GM18867 (cell line): ENCODE measurements around the gene FNDC11.

Source experiments
- ATAC-seq: cut with Tn5 transposase; IDR thresholded peaks from one replicate; pipeline ENCODE4 v1.9.1; 2021; ENCODE audit warnings: mild to moderate bottlenecking, moderate library complexity; ENCODE audit not compliant: unreplicated experiment

FNDC11 gene

GRCh38 chr20:63525185-63525584 lies 28.8 kb upstream of the FNDC11 start:
- no peak for ATAC-seq

GRCh38 chr20:63525971-63526370 lies 28.0 kb upstream of the FNDC11 start:
- no peak for ATAC-seq

GRCh38 chr20:63527184-63527583 lies 26.8 kb upstream of the FNDC11 start:
- ATAC-seq = no peak

DNA sequence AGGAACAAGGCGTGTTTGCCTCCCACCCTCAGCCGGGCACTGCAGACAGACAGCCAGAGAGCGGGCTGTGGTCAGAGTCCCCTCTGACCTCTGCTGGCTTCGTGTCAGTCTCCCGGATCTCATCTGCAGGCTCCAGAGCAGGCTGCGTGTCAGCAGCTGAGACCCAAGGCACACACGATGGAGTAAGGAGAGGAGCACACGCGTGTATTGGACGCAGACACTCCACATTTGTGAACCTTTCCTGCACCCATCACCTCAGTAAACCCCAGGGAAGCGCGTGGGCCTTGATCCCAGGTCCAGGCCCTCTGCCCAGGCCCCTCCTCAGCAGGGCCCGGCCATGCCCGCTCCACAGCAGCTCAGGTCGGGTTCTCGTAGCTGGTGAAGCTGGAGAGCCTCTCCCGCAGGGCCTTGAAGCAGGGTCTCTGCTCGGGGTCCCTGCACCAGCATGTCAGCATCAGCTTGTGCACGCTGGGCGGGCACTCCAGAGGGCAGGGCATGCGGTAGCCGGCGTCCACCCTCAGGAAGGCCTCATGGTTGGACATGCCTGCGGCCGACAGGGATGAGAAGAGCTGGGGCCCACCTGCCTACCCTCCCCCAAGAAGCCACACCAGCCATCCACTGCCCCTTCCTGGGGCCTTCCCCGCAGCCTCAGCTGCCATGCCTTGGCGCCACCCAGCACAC lies 24.6 kb upstream of the FNDC11 start:
- no peak for ATAC-seq

DNA sequence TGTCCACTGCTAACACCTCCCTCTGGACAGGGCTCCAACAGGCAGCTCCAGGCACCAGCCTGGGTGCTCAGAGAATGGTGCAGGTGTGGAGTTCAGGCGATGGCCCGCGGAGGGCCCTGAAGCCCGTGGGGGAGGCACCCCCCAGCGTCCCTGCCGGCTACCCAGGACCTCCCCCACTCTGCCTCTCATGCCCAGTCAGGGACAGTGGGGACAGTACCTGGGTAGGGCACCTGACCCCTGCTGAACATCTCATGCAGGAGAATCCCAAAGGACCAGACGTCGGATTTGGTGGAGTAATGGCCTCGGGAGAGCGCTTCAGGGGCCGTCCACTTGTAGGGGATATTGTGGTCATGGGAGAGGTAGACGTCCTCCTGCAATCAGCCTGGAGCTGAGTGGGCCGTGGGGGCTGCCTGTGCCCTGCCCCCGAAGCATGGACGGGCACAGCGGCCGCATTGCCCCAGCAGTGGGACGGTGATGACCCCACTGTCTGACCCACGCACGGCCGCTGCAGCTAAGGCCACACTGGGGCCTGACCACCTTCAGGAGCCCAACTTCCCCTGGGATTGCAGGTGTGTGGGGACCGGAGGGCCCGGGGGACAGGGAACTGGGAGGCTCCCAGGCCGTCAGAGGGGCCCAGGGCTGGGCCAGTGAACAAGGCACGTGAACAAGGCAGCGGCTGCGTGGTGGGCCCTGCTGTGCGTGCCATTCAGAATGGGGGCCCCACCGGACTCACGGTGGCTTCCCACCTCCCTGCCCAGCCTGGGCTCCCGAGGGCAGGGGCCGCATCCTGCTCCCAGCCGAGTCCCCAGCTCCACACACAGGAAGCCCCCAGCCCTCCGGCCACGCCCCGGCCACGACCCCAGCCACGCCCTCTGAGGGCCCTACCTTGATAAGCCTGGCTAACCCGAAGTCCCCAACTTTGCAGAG lies 23.8 kb upstream of the FNDC11 start:
- no peak for ATAC-seq

DNA sequence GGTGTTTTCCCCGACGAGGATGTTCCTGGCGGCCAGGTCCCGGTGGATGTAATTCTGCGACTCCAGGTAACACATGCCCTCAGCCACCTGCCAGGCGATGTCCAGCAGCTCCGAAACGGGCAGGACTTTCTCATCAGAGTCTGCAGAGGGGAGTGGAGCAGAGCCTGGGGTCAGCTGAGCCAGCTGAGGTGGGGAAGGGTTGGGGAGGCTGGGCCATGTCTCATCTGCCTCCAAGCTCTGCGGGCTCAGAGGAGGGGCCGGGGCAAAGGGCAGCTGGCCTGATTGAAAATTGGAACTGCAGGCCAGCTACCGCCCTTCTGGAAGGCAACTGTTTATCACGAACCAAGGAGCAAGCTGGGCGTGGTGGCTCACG lies 23.2 kb upstream of the FNDC11 start:
- no peak for ATAC-seq

DNA sequence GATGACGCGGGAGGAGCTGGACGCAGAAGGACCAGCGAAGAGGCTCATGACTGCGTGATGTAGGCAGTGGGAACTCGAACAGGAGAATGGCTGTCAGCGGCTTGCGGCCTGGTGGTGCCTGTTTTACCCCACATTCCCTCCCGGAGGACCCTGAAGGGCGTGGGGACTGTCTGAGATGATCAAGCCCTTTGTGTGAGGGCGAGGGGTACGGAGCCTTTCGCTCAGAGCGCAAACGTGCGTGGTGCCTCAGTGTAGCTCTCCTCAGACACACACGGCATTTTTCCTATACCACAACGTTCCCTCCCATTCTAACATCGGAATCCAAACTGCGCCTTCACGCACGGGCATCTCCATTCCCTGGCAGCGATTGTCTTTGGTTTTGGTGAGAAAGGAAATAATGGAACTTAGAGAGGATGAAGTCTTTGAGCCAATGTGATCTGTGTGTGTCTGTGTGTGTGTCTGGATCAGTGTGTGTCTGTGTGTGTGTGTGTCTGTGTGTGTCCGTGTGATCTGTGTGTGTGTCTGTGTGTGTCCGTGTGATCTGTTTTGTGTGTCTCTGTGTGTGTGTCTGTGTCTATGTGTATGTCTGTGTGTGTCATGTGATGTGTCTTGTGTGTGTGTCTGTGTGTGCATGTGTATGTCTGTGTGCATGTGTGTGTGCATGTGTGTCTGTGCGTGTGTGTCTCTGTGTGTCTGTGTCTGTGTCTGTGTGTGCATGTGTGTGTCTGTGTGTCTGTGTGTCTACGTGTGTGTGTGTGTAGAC lies 22.1 kb upstream of the FNDC11 start:
- ATAC-seq = no peak

GRCh38 chr20:63532449-63532971 lies 21.4 kb upstream of the FNDC11 start:
- ATAC-seq = no peak

DNA sequence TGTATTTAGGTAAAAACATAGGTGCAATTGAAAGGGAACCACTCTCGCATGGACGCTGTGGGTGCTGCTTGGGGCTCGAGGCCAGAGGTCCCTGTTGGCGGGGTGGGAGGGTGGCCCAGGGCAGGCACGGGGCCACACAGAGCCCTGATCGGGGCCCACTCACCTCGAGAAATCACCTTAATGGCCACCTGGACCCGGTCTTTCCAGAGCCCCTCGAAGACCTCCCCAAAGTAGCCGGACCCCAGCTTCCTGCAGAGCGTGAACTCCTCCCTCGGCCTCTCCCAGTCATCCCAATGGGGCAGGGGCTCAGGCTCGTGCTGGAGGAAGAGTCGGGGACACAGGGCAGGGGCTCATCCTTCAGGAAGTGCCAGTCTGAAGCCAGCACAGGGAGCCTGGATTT lies 20.6 kb upstream of the FNDC11 start:
- ATAC-seq = no peak

- ATAC-seq = no peak
Observed at GRCh38 chr20:63533871-63534393, 20.0 kb upstream of the FNDC11 start.

DNA sequence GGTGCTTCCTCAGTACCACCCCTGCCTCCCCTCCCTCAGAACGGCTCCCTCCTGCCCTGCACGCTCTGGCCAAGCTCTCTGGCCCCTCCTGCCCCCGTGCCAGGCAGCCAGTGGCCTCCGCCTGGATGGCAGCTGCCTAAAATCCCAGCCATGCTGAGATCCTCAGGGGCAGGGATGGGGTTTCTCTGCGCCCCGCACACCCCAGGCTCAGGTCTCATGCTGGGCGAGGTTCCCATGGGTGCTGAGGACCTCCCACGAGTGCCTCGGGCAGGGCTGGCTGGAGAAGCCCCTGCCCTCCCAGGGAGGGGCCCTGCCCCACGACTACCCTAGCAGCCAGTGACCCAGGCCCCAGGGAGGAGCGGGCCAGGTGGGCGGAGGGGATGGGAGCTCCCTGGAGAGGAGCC lies 19.5 kb upstream of the FNDC11 start:
- ATAC-seq = no peak

DNA sequence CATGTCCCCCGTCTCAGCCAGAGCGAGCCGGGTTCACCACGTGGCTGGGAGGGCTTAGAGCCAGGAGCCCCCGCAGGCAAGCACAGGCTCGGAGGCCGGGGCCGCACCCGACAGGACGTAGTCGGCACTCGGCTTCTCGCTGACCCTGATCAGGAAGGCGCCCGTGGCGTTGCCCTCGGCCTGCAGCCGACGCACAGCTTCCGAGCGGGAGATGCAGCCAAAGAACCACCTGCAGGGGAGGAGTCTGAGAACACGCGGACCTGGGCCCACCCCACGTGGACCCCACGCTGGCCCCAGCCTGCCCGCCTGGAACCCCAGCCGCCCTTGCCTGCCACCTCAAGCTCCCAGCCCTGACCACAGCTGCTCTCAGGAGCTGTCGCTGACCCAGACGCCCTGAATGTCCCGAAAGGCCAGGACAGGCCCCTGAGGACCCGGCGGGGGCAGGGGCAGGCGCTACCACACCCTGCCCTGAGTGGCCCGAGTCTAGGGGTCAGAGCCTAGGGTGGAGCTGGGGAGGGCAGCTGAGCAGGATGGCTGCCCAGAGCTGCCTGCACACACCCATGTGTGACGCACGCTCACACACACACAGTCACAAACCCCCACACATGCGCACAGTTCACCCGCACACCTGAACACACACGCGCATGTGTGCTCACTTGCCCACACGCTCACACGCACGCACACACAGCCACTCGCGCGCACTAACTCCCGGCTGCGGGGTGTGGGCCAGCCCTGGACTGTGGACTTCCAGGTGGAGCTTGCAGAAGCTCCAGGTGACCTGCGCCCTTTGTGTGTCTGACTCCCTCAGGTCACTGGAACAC lies 18.9 kb upstream of the FNDC11 start:
- no peak for ATAC-seq

DNA sequence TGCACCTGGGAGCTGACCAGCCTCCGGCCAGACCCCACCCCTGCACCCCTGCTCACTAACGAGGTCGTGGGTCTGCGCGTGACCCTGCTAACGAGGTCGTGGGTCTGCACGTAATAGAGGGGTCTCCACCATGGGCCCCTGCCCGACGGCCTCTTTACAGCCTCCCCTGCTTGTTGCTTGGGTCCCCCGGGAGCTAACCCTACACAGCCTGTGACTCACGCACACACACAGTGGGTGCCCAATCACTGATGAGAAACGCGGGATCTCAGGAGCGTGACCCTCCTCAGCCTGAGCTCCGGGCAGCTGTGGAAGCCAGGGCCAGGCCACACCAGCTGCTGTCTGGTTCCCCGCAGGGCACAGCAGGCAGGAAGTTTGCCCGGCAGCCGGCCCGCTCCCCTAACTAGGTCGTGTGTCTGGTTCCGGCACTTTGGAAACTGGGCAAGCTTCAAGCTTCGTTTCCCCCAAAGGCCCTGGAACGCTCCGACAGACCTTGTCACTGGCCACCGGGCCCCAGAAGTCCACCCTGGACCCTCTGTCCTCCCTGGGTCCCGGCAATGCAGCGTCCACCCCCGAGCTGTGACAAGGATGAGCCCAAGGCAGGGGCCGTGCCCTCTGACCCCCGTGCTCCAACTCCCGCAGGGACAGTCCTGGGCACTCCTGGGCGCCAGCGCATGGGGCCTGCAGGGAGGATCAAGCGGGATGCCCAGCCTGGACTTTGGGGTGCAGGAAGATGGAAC lies 17.6 kb upstream of the FNDC11 start:
- no peak for ATAC-seq

GRCh38 chr20:63536997-63537524 lies 16.9 kb upstream of the FNDC11 start, which contains the start of gene PTK6:
TSS of gene PTK6 (minus strand) at chr20:63537376. CDS start at chr20:63537314, 62 bp downstream.
- ATAC-seq = no peak

- peak; percentile 86 for ATAC-seq
Observed at GRCh38 chr20:63537525-63538203, 16.3 kb upstream of the FNDC11 start.

DNA sequence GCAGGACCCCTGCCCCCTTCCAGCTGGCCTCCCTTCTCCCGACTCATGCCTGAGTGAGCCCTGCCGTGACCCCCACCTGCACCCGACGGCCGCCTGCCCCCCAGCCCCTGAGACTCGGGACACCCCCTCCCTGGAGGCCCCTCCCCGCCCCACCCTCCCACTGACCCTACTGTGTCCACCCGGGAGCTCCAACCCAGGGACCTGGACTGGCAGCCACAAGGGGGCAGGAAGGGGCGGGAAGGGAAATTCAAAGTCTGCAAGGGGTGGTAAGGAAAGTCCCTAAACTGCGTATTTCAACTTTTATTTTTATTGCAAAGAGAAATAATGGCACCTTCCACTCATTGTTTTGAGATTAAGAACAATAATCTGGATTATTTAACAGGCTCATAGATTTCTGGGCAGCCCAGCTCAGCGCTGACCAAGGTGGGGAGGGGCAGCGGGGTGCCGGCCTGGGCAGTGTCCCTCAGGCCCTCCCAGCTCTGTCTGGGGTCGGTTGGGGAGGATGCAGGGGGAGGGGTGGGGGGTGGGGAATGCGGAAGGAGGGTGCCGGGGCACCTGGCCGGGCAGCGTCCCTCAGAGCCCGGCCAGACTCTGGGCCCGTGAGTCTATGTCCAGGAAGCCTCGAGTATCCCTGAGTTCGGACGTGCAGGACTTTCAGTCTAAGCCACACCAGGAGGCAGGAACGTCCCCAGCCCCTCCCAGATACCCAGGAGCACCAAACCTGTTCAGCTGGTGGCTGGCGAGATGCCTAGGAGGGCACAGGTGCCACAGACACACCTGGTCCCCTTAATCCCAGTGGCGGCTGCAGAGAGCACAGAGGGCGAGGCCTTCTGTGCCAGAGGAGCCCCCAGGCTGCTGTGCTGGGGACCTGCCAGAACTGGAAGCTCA lies 15.5 kb upstream of the FNDC11 start:
- ATAC-seq = no peak

GRCh38 chr20:63539092-63539430 lies 14.9 kb upstream of the FNDC11 start:
- no peak for ATAC-seq
